HG02623 (cell line): ENCODE measurements around the gene DOCK3.

Experiments used
- ATAC-seq: cut with Tn5 transposase; IDR thresholded peaks from one replicate; pipeline ENCODE4 v1.9.1; 2021; ENCODE audit warnings: moderate library complexity; ENCODE audit not compliant: unreplicated experiment

The DOCK3 gene

GRCh38 chr3:50674349-50675178 is at the start of gene DOCK3:
Gene DOCK3, plus strand, starts transcription at chr3:50674927. Its CDS starts 337 bp downstream, at chr3:50675264.
- no peak for ATAC-seq

DNA sequence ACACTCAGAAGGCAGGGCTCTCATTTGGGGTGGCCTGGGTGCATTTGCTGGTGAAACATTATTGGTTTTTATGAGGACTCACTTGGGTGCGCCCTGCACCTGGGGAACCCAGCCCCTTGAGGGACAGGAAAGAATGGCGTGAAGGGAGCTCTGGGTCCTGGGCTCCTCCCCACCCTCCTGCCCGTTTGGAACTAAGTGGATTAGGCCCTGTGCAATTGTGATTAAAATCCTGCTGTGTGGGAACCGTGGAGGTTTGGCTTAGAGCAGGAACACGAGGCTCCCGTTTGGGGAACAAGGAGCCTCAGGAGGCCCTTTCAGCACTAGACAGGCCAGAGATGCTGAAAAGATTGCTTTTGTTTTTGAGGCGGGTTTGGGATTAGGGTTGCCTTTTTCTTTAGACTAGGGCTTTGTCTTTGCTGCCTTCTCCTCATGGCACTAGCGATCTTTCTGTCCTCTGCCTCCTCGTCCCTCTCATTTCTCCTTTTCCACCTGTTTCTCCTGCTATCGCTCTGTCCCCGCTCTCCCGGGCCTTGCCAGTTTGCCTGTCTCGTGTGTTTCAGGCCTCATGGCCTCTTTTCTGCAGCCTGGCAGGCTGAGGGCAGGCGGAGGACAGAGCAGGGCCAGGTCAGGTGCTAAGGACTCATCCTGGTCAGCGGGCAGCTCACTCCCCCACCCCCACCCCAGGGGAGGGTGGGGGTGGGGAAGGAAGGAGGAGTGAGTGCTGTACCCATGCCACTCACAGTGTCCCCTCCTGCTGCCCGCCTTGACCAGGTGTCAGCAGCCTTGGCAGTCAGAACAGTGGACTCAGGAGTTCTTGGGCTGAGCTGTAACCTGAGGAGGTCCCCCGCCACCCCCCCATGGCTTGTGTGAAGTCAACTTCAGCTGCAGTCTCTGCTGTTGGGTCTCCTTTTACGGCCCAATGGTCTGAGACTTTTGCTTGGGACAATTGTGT is 49.2 kb upstream of the DOCK3 start:
- no peak for ATAC-seq

DNA sequence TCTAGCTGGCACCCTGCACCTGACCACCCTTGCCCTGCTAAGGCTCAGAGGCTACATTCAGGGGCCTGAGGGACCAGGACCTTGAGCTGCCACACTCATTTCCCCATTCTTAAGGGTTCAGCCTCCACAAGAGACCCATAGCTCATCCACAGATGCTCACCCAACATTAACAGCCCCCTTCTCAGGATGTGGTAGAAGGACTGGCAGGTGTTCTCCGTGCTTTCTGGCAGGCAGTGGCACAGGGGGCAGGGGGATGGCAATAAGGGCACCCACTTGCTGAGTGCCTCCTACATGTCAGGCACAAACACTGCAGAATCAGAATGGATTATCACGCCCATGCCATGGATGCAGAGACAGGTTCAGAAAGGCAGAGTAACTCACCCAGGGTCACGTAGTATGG is 48.3 kb upstream of the DOCK3 start:
- no peak for ATAC-seq

GRCh38 chr3:50627407-50628051 is 47.2 kb upstream of the DOCK3 start:
- no peak for ATAC-seq

- ATAC-seq, result no peak
Measured at GRCh38 chr3:50628601-50629000, 46.1 kb upstream of the DOCK3 start.

DNA sequence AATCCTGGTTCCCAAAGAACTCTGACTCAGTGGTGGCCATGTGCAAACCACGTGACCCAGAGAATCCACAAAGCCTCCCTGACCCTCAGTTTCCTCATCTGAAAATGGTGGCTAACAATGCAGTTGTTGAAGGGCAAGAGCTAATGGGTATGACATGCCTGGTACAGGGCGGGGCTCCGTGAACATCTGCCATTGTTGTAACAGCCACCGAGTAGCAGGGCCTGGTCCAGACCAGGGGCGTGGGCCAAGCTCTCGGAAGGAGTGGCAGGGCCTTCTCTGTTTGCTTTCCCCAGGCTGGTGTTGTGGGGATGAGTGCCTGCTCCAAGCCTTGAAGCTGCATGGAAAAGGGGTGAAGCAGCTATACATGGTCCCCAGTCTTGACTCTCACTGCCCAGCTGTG is 44.3 kb upstream of the DOCK3 start:
- no peak for ATAC-seq

GRCh38 chr3:50630877-50631276 is 43.9 kb upstream of the DOCK3 start:
- no peak for ATAC-seq

DNA sequence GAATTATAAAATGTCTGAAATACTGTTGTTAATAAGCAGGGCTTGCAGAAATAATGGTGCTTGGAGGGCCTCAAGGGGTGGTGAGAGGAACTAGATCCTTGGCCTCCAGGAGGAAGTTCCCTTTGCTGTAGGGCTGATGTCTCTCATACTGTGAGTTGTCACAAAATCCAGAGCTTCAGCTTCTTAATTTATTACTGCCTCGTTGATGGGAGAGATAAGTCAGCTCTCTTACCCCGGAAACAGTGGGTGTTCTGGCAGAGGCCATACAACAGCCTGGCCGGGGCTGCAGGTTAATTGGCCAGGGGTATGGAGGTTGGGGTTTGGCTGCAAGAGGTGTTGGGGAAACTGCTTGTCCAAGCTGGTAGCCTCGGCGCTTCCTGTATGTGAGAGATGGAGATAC is 42.3 kb upstream of the DOCK3 start:
- no peak for ATAC-seq

DNA sequence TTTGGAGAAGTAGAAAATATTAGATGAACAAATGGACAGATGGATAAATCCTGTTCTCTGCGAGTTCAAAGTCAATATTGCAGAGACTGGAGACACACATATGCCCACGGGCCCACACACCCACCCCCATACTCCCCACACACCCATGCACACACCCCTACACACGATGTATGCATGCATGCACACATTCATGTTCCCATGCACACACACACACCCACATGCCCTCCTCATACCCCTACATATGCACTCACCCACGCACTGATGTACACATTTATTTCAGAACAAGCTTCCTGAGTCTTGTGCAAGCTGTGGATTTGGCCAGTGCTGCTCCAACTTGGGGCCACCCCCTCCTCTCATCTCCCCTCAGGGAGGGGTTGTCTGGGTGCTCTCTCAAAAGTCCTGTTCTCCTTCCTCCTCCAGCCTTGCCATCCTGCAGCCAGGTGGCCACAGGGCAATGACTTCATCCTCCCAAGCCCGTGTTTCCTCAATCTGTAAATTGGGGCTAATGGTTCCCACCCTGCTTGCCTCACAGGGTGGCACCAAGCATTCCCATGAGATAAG is 41.4 kb upstream of the DOCK3 start:
- no peak for ATAC-seq

- ATAC-seq, result no peak
Measured at GRCh38 chr3:50635066-50635465, 39.7 kb upstream of the DOCK3 start.

GRCh38 chr3:50637011-50637410 is 37.7 kb upstream of the DOCK3 start:
- no peak for ATAC-seq

- no peak for ATAC-seq
Measured at GRCh38 chr3:50637945-50638344, 36.8 kb upstream of the DOCK3 start.

DNA sequence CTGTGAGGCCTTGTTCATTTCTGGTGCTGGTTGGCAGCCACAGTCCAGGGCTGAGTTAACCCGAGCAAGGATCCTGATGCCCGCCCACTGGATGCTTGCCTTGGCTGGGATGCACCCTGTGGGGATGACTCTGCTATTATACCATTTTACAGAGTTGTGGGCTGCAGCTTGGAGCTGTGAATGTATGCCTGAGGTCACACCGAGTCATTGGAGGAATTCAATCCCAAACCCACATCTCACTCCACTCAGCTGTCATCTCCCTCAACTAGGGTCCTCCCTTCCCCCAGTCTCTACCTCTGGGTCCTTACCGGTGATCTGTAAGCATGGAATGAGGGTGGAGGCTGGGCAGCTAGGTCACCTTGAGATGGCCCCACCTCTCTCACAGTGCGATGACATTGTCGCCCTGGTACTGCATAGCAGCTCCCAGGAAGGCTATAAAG is 35.7 kb upstream of the DOCK3 start:
- no peak for ATAC-seq

DNA sequence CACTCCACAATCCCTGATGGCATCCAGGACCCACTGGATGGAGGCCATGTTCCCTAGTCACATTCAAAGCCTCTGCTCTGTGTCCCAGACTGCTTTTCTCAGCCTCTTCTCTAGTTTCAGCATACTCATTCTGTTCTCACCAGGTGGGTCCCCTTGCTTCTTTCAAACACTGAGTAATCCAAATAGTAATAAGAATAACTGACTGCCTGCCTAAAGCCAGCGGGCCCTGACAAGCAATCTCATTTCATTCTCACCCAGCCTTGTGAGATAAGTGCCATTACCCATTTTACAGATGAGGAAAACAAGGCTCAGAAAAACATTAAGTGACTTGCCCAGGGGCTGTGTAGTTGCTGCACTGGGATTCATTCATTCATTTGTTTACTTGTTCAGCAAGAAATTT is 32.3 kb upstream of the DOCK3 start:
- ATAC-seq, result no peak

GRCh38 chr3:50644561-50644960 is 30.2 kb upstream of the DOCK3 start:
- ATAC-seq, result no peak

GRCh38 chr3:50645378-50645777 is 29.3 kb upstream of the DOCK3 start:
- no peak for ATAC-seq

DNA sequence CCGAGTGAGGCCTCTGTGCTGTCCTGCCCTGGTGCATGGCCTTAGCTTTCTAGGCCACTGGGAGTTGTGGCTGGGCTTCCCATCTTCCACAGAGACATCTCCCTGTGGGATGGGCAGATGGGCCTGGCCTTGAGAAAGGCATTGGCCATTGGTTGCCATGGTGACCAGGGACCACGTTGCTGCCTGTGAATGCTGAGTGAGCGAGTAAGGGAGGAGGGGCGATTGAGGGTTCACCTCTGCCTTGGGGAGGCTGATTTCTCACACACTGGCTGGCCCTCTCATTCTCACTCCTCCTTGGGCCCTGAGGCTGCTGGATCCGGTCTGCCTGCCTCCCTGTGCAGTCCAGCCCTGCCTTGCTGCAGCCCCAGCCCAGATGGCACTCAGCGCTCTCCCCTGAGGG is 26.4 kb upstream of the DOCK3 start:
- no peak for ATAC-seq

- no peak for ATAC-seq
Measured at GRCh38 chr3:50648944-50649343, 25.8 kb upstream of the DOCK3 start.

- ATAC-seq, result no peak
Measured at GRCh38 chr3:50649451-50649931, 25.2 kb upstream of the DOCK3 start.

DNA sequence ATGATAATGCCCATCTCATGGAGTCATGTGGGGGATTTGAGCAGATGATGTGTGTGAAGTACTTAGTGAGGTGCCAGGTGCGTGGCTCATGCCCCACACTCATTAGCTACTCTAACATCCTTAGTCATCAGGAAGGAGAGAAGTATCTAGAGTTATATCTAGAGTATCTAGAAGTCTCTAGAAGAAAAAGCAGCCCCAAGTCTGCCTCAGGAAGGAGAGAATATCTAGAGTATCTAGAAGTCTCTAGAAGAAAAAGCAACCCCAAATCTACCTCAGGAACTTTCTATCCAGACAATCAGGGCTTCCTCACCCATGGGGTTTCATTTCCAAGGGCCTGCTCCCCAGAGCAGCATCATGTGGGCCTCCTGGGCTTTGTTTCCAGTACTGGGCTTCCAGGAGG is 24.7 kb upstream of the DOCK3 start:
- ATAC-seq, result no peak

DNA sequence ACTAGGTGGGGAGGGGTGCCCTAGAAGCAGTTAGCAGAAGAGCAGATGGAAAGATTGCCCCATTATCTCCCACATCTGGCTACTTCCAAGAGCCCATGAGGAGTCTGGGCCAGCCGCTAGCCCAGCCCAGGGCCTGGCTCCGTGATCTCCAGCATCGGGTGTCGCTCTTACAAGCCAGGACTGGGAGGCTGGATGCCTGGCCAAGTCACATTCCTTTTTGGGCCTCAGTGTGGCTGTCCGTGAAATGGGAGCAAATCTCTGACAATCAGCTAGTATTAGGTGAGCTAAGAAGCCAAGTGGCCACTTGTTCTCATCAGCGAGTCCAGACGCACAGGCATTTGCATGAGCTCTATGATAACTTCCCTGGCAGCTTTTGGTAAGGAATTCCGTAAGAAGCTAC is 23.3 kb upstream of the DOCK3 start:
- ATAC-seq, result no peak
